ENCODE data around the gene SDCBP2.

SDCBP2 gene

GRCh38 chr20:1327827-1328679 is 886 bp downstream of the SDCBP2 start:
- no peak for DNase-seq

DNA sequence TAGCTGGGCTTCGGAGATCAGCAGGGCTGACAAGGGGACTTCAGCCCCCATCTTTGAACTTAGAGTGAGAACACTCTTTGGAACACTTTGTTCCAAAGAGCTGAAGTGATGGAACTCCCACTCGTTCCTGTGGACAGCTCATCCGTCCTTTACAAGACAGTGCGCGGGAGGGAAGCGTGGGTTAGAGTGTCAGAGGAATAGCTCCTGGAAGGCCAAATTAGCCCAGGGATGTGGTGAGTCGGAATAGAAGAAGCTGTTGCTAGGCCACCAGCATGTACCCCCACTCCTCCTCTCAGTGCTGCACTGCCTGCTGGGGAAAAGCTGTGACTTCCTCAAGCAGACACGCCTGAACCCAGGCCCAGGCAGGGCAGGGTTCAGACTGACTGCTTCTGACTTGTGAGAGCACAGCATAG is 1.7 kb downstream of the SDCBP2 start:
- no peak for DNase-seq

GRCh38 chr20:1326031-1326930 is 2.7 kb downstream of the SDCBP2 start:
- DNase-seq, result no peak

DNA sequence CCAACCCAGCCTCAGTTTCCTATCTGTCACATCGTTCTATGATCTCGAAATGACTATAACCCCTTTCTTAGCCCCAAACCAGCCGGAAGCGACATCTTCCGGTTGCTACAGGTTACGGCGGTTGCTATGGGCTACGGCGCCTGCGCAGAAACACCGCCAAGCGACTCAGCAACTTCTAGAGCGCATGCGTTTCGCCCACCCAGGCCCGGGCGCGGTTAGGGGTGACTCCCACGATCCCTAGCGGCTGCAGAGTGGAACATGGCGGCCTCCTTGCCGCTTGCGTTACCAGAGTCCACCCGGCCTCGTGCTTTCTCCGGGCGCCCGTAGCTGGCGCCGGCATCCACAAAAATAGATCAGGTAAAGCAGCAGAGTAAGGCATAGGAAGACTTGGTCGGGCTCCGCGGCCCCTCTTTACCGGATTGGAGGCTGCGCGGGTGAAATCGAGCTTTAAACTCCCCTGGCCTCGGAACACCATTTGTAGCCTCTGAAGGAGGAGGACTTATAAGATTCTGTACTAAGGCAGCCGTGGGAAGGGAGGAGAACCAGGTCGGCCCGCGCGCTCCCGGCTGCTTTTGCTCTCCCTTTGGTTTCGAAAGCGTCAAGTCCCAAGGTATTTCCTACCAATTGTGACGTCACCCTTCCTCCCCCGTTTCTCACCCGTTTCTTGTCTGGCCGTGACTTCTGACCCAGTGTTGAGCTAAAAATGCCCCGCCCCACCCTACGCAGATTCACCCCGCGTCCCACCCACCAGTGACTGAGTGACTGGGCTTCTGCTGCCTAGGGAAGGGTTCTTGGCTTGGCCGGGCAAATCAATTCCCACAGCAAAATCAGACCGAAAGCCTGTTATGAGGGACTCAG is 3.5 kb downstream of the SDCBP2 start:
- peak; percentile 99 for DNase-seq

- peak; percentile 67 for DNase-seq
These were observed 4.3 kb downstream of the SDCBP2 start for GRCh38 chr20:1324598-1325172.

DNA sequence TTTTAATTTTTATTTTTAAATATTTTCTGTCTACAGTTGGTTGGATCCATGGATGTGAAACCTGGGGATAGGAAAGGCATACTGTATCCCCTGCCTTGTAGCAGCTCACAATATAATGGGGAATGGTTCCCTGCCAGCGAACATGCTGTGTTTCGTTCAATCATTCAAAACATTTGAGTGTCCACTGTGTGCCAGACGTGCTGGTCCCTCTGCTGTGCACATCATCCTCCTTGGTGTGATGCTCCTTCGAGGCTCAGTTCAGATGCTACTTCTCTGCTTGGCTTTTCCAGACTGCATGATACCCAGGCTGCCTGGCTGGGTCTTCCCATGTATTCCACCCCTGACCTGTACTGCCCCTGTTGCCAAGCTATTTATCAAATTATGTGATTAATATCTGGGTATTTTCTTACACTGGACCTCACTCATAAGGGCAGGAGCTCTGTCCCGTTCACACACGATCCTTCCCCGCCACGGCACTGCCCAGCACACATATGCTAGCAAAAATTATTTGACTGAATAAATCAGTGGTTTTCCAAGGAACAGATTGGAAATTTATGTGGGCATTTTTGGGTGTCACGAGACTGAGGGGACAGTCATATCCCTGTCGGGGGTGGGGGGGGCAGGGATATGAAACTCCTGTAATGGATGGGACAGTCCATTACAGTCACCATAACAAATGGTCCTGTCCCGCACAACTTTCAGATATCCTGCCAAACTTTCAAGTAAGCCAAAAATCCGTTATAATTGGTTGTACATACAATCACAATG is 4.9 kb downstream of the SDCBP2 start:
- no peak for DNase-seq

DNA sequence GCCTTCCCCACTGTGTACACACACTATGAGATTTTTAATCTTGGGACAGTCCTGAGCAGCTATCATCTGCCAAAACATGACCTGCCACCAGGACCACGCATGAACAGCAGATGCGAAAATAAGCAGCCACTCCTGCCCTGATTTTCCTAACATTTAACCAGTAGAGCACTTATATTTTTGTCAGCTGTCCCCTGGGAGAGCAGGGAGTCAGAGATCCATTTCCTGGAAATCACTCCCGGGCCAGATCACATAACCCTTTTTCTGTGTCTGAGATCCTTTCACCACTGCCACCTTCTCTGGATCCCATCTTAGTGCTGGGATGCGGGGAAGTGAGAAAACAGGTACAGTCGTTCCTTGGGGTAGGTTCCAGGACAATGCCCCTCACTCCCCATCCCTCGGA is 5.7 kb downstream of the SDCBP2 start:
- DNase-seq, result no peak

GRCh38 chr20:1322511-1323245 is 6.3 kb downstream of the SDCBP2 start:
- no peak for DNase-seq

- no peak for DNase-seq
These were observed 7.3 kb downstream of the SDCBP2 start for GRCh38 chr20:1321654-1321939.

DNA sequence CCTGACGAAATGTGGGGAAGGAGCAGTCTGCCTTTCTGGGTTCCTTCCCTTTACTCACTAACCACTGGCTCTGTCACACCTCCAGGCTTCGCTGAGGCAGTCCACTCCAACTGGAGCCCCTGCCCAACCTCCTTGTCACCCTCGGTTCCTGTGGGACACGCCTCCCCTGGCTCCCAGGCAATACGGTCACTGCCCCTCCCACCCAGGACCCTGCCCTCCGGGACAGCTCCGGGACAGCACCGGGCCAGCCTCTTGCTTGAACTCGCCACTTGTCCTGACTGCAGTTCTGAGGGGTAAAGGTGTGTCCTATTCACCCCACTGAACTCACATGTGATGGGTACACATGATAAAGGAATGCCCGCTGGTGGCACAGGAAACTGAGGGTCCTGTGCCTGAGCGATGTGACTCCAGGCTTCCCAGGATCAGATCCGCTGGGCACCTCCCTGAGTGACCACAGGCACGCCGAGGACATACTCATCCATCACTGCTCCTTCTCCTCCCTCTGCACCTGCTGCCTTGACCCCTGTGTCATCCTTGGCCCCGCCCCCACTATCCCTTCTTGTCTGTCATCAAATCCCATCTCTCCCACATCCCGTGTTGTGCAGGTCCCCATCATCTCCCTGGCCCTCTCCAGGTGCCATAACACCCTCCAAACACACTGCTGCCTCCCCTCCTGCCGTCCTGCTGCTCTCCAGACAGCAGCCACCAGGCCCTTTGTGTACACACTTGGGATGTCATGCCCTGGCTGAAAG is 7.9 kb downstream of the SDCBP2 start:
- no peak for DNase-seq

GRCh38 chr20:1320016-1320415 is 8.9 kb downstream of the SDCBP2 start:
- no peak for DNase-seq

DNA sequence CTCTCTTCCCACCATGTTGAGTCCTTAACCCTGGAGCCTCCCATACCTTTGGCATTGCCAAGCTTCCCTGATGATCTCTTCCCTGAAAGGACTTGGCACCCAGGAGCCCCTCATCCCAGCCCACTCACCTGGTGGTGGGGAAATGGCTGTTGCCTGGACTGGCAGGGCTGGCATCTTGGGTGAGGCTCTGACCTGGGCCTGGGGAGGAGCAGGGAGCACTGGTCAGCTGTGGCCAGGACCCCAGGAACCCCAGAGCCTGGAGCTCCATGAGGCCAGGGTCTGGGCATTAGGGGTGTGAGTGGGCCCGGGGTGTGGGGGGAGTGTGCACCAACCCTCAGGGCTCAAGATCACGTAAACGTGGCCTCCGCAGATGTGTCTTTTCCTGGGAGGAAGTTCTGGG is 9.5 kb downstream of the SDCBP2 start:
- no peak for DNase-seq

DNA sequence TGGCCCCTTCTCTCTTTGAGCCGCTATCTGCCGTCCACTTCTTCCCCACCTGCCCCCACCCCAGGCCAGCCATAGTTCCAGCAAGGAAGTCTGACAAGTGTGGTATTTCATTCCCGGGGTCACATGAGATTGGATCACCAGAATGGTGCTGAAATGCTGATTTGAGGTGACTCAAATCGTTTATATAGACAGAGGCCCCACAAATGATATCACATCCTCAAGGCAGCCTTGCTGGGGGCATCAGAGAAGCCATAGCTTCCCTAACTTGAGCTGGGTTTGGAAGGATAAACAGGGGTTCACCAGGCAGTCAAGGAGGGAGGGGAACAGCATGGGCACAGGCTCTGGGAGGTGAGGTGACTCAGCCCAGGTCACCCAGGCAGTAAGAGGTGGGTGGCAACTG is 9.9 kb downstream of the SDCBP2 start:
- no peak for DNase-seq

- DNase-seq, result no peak
These were observed 11.2 kb downstream of the SDCBP2 start for GRCh38 chr20:1317545-1318255.

DNA sequence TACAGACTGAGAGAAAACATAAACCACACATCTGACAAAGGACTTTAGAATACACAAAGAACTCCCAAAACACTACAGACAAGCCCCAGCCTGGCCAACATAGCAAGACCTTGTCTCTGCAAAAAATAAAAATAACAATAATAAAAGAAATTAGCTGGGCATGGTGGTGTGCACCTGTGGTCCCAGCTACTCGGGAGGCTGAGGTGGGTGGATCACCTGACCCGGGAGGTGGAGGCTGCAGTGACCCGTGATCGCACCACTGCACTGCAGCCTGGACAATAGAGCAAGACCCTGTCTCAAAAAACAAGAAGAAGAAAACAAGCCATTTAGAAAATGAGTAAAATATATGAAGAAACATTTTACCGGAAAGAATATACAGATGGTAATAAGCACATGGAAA is 13.1 kb downstream of the SDCBP2 start:
- no peak for DNase-seq

- peak; percentile 71 for DNase-seq
These were observed 15.5 kb downstream of the SDCBP2 start for GRCh38 chr20:1313236-1313964.

- DNase-seq, result no peak
These were observed 16.1 kb downstream of the SDCBP2 start for GRCh38 chr20:1312904-1313235.

GRCh38 chr20:1312308-1312707 is 16.6 kb downstream of the SDCBP2 start:
- DNase-seq, result no peak

- no peak for DNase-seq
These were observed 18.3 kb downstream of the SDCBP2 start for GRCh38 chr20:1310506-1311190.

Measured in activated CD8-positive, alpha-beta memory T cell treated with anti-CD3 and anti-CD28 coated beads, Interleukin-2, amount 50 U/mL, for 4 hours (primary cell).